ENCODE data around the gene SH3PXD2A. TPM values are rescaled to one million over a fixed set of nuclear protein-coding genes. Genes with fewer than 3 reads are reported as not detected.
"Not testable (repeated sequence)": the region's sequence is repeated elsewhere in the genome, so short reads cannot be mapped to it uniquely, and the experiment has no call there.

Gene SH3PXD2A
- total RNA-seq, 2 experiments from 2014 or later: 14.8 to 16.0 TPM

GRCh38 chr10:103671126-103671895 is 184.1 kb downstream of the SH3PXD2A start:
- POLR2A ChIA-PET: no interaction called here
- DNase-seq (no peak), ATAC-seq (ENCODE audit: low read depth) (no peak)
- no peaks in the 10 kb centered on the region for H3K27me3 Mint-ChIP-seq
- H3K36me3 Mint-ChIP-seq: peaks cover under 1% of the 10 kb centered on the region
- no peak overlapping the region for H3K27ac Mint-ChIP-seq
- peaks cover 8% of the 10 kb centered on the region for H3K4me1 Mint-ChIP-seq
- H3K9me3 Mint-ChIP-seq: no peaks in the 10 kb centered on the region
- no peak overlapping the region for H3K4me3 Mint-ChIP-seq

GRCh38 chr10:103669944-103670343 is 185.4 kb downstream of the SH3PXD2A start:
- DNase-seq (no peak), ATAC-seq (ENCODE audit: low read depth) (no peak)
- no peak overlapping the region for H3K4me3 Mint-ChIP-seq
- POLR2A ChIA-PET: no interaction called here
- H3K4me1 Mint-ChIP-seq: peaks cover 11% of the 10 kb centered on the region
- no peaks in the 10 kb centered on the region for H3K27me3 Mint-ChIP-seq
- peaks cover 4% of the 10 kb centered on the region for H3K36me3 Mint-ChIP-seq
- H3K27ac Mint-ChIP-seq: no peak overlapping the region
- H3K9me3 Mint-ChIP-seq: no peaks in the 10 kb centered on the region

GRCh38 chr10:103669243-103669929 is 186.0 kb downstream of the SH3PXD2A start:
- no peak for DNase-seq
- Mint-ChIP-seq H3K4me1 (peaks cover 13% of the 10 kb centered on the region), H3K4me3 (no peak overlapping the region), H3K27ac (no peak overlapping the region), H3K27me3 (no peaks in the 10 kb centered on the region), H3K9me3 (no peaks in the 10 kb centered on the region), H3K36me3 (peaks cover 6% of the 10 kb centered on the region)
- no peak for ATAC-seq (ENCODE audit: low read depth)
- POLR2A ChIA-PET: no interaction called here

DNA sequence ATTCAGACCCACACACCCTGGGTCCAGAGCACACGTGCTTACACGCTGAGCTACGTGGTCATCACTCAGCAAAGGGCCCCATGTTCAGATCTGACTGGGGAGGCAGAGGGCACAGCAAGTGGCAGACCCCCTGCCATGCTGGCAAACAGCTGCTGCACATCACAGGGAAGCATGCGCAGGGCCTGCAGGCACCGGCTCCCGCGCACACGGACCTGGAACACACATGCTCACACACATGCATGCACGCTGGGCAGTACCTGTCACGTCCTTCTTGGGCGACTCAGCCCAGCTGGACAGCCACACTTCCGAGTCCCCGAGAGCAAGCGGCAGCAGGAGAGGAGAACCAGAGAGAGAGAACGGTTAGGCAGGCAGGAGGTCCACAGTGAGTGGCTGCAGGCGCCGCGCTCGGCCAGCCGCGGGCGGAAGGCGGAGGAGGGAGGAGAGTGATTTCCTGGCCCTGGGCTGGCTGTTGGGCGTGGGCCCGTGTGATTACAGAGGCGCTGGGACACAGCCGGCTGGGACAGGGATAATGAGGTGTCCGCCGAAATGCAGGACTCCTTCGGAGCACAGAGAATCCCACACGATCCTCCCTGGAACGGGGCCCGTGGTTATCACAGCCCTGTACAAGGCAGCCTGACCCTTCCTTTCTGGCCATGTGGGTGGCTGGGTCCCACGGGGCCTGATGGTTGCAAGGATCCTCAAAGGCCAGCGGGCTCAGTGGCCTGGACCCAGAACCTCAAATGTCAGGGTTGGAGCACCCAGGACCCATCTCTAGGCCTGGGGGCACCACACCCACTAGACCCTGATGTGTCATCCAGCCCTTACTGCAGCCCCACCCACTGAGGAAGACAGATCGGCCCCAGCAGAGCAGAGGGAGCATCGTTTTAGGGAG is 186.8 kb downstream of the SH3PXD2A start:
- ATAC-seq (ENCODE audit: low read depth) (peak; percentile 52), DNase-seq (no peak)
- Mint-ChIP-seq H3K27ac (peak overlapping the region; percentile 72), H3K4me1 (peaks cover 13% of the 10 kb centered on the region), H3K4me3 (peak overlapping the region; percentile 63), H3K36me3 (peaks cover 6% of the 10 kb centered on the region), H3K27me3 (no peaks in the 10 kb centered on the region), H3K9me3 (no peaks in the 10 kb centered on the region)
- POLR2A ChIA-PET: no interaction called here

DNA sequence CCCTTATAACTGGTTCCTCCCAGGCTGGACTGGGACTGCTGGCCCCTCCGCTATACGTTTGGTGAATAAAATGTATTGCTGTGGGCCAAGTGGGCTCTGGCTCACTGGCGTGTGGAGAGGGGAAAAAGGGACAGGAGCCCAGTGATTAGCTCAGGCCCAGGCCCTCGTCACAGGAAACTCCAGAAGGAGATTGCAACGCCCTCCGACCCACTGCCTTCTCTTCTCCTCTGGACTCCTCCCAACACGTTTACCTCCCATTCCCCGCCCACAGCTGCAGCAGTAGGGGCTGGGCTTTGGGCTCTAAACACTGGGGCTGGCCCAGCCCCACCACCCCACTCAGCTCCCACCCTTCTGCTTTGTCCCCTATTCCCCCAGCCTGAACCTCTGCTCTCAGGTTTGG is 188.0 kb downstream of the SH3PXD2A start:
- H3K4me3 Mint-ChIP-seq: no peak overlapping the region
- H3K27me3 Mint-ChIP-seq: no peaks in the 10 kb centered on the region
- POLR2A ChIA-PET: no interaction called here
- H3K9me3 Mint-ChIP-seq: no peaks in the 10 kb centered on the region
- no peak for ATAC-seq (ENCODE audit: low read depth)
- no peak overlapping the region for H3K27ac Mint-ChIP-seq
- DNase-seq: no peak
- H3K36me3 Mint-ChIP-seq: peaks cover 6% of the 10 kb centered on the region
- peaks cover 13% of the 10 kb centered on the region for H3K4me1 Mint-ChIP-seq

DNA sequence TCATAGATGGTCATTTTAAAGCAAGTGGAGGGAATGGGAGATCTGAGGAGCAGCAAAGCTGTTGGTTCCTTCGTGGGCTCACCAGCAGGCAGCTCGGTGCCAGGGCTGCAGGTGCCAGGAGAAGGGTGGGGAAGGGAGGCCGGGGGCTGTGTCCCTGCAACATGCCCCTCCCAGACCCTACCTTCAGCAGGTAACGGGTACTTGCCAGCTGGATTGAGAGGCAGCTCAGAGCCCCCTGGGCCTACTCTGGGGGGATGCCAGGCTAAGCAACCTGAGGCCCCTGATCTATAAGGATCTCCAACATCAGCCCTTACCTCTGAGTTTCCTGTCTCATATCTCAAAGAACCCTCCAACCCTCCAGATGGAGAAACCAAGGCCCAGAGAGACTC is 188.6 kb downstream of the SH3PXD2A start:
- POLR2A ChIA-PET: no interaction called here
- Mint-ChIP-seq H3K27me3 (no peaks in the 10 kb centered on the region), H3K4me1 (peaks cover 13% of the 10 kb centered on the region), H3K36me3 (peaks cover 6% of the 10 kb centered on the region), H3K27ac (no peak overlapping the region), H3K9me3 (no peaks in the 10 kb centered on the region), H3K4me3 (no peak overlapping the region)
- ATAC-seq (ENCODE audit: low read depth) (no peak), DNase-seq (no peak)

GRCh38 chr10:103666087-103666761 is 189.2 kb downstream of the SH3PXD2A start:
- no peaks in the 10 kb centered on the region for H3K27me3 Mint-ChIP-seq
- peaks cover 13% of the 10 kb centered on the region for H3K4me1 Mint-ChIP-seq
- no peaks in the 10 kb centered on the region for H3K9me3 Mint-ChIP-seq
- POLR2A ChIA-PET: no interaction called here
- ATAC-seq (ENCODE audit: low read depth) (no peak), DNase-seq (no peak)
- no peak overlapping the region for H3K4me3 Mint-ChIP-seq
- H3K36me3 Mint-ChIP-seq: peaks cover 6% of the 10 kb centered on the region
- H3K27ac Mint-ChIP-seq: peak overlapping the region; percentile 52

GRCh38 chr10:103665162-103665889 is 190.1 kb downstream of the SH3PXD2A start:
- Mint-ChIP-seq H3K4me3 (no peak overlapping the region), H3K27me3 (no peaks in the 10 kb centered on the region), H3K9me3 (no peaks in the 10 kb centered on the region), H3K36me3 (peaks cover 6% of the 10 kb centered on the region), H3K4me1 (peaks cover 13% of the 10 kb centered on the region), H3K27ac (no peak overlapping the region)
- ATAC-seq (ENCODE audit: low read depth): no peak
- DNase-seq: no peak
- POLR2A ChIA-PET: no interaction called here

DNA sequence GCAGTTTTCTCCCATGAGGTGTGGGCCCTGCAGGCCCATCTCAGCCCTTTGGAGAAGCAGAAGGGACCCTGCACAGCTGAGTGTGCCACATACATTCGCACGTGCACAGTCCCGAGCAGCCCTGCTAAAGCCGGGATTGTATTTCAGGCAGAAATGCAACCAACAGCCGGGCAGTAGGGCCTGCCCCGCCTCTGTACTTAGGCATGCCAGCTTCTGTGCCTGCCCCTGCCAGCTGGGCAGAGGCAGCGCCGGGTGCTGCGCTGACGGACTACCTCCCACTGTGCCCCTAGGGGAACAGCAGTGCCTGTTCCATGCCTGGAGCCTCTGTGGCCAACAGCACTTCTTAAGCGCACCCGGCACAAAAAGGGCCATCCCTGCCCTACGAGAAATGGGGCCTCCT is 191.6 kb downstream of the SH3PXD2A start:
- ATAC-seq (ENCODE audit: low read depth) (no peak), DNase-seq (no peak)
- peaks cover 17% of the 10 kb centered on the region for H3K4me1 Mint-ChIP-seq
- H3K27ac Mint-ChIP-seq: no peak overlapping the region
- no peaks in the 10 kb centered on the region for H3K27me3 Mint-ChIP-seq
- no peaks in the 10 kb centered on the region for H3K9me3 Mint-ChIP-seq
- peaks cover 8% of the 10 kb centered on the region for H3K36me3 Mint-ChIP-seq
- POLR2A ChIA-PET: no interaction called here
- no peak overlapping the region for H3K4me3 Mint-ChIP-seq

- ATAC-seq (ENCODE audit: low read depth) (no peak), DNase-seq (no peak)
- H3K4me3 Mint-ChIP-seq: no peak overlapping the region
- no peaks in the 10 kb centered on the region for H3K27me3 Mint-ChIP-seq
- H3K9me3 Mint-ChIP-seq: no peaks in the 10 kb centered on the region
- peak overlapping the region; percentile 71 for H3K27ac Mint-ChIP-seq
- H3K4me1 Mint-ChIP-seq: peaks cover 14% of the 10 kb centered on the region
- H3K36me3 Mint-ChIP-seq: peaks cover 12% of the 10 kb centered on the region
- POLR2A ChIA-PET: no interaction called here
These were observed 192.1 kb downstream of the SH3PXD2A start for GRCh38 chr10:103663236-103663635.

GRCh38 chr10:103662704-103663103 is 192.7 kb downstream of the SH3PXD2A start:
- H3K27ac Mint-ChIP-seq; POLR2A ChIA-PET; DNase-seq; H3K27me3 Mint-ChIP-seq; ATAC-seq (ENCODE audit: low read depth); H3K9me3 Mint-ChIP-seq: not testable (repeated sequence)
- Mint-ChIP-seq H3K4me1 (peaks cover 14% of the 10 kb centered on the region), H3K36me3 (peaks cover 16% of the 10 kb centered on the region), H3K4me3 (peak overlapping the region; percentile 28)

DNA sequence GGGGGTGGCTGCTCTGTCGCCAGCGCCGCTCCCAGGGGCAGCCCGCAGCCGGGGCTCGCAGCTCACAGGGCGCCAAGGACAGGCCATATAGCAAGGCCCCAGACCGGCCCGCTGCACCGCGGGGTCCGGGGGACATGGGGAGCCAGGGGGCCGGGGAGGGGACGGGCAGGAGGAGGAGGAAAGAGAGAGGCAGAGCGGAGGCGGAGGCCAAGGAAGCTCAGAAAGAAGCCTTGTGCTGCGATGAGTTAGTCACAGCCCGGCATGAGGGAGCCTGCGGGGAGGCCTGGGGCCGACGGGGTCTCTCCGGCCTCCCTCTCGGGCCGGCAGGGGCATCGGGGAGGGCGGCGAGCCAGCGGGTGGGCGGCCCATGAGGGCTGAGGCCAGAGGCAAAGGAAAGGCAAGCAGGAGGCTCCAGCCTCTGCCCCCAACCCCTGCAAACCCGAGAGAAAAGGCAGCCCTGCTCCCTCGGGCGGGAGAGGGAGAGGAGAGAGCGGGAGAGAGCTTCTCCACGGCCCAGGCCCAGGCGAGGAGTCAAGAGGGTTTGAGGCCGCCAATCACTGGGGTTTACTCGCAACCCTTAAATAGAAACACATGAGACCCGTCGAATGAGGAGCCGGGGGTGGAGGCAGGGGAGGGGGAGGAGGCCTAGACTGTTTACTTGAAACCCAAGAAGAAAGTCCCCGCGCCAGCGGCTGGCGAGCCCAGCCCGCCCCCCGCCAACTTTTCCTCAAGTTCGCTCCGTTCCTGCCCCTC is 194.0 kb downstream of the SH3PXD2A start:
- Mint-ChIP-seq H3K36me3 (peaks cover 25% of the 10 kb centered on the region), H3K27me3 (no peaks in the 10 kb centered on the region), H3K27ac (peak overlapping the region; percentile 93), H3K9me3 (peaks cover 2% of the 10 kb centered on the region), H3K4me1 (peaks cover 14% of the 10 kb centered on the region), H3K4me3 (peak overlapping the region; percentile 91)
- peak; percentile 57 for DNase-seq
- POLR2A ChIA-PET: interaction anchor here (0.5 to 2.1 kb wide), 9 partner anchors 9 to 1472 kb away, joined by 3 to 13 read pairs (median 4); no protein-coding TSS in a partner anchor
- ATAC-seq (ENCODE audit: low read depth): peak; percentile 64

All from activated naive CD8-positive, alpha-beta T cell treated with anti-CD3 and anti-CD28 coated beads, Interleukin-2, amount 10 ng/mL, durations not matched to agents 7 days and 5 days (primary cell).